Chondrocyte (in vitro differentiated cells): ENCODE data around the gene METTL27. TPM values are rescaled to one million over a fixed set of nuclear protein-coding genes. Genes with fewer than 3 reads are reported as not detected.

ENCODE experiments used
- DNase-seq: peaks from one replicate; pipeline ENCODE4 v3.0.0; 2021; ENCODE audit warnings: mixed read lengths, low spot score
- H3K27ac Mint-ChIP-seq: one replicate; pipeline ENCODE4 v1.8.0; 2021; ENCODE audit warnings: mild to moderate bottlenecking, moderate library complexity, mixed read lengths; ENCODE audit not compliant: unreplicated experiment
- H3K27me3 Mint-ChIP-seq: 2 replicates; pipeline ENCODE4 v1.8.0; 2021; ENCODE audit warnings: low read depth, mixed read lengths
- H3K36me3 Mint-ChIP-seq: 2 replicates; pipeline ENCODE4 v1.8.0; 2021; ENCODE audit warnings: low read depth, mixed read lengths
- H3K4me1 Mint-ChIP-seq: 2 replicates; pipeline ENCODE4 v1.8.0; 2021; ENCODE audit warnings: low read depth, mild to moderate bottlenecking, mixed read lengths
- H3K4me3 Mint-ChIP-seq: one replicate; pipeline ENCODE4 v1.8.0; 2021; ENCODE audit warnings: mild to moderate bottlenecking, moderate library complexity, mixed read lengths; ENCODE audit not compliant: unreplicated experiment
- H3K9me3 Mint-ChIP-seq: 2 replicates; pipeline ENCODE4 v1.8.0; 2021; ENCODE audit warnings: low read depth, mixed read lengths
- long read RNA-seq: library from polyadenylated mRNA; stranded (forward); transcript quantifications from one replicate; pipeline ENCODE4 v2.0.0, GENCODE V29; 2021
- total RNA-seq: library from RNA; stranded (reverse); gene quantifications from 3 replicates; pipeline ENCODE4 v1.2.1, GENCODE V29; 2021
- TF ChIP-seq, protein P1 (sequence below): fragments of 200-600 bp; sonication (generic); IDR thresholded peaks from 2 replicates; pipeline ENCODE4 v1.5.0; 2021; ENCODE audit warnings: antibody characterized with exemption, mild to moderate bottlenecking, moderate library complexity

Gene METTL27, protein sequence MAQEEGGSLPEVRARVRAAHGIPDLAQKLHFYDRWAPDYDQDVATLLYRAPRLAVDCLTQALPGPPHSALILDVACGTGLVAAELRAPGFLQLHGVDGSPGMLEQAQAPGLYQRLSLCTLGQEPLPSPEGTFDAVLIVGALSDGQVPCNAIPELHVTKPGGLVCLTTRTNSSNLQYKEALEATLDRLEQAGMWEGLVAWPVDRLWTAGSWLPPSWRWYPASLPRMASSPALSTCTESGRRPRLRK
- total RNA-seq: 0.51 to 1.7 TPM (median 0.99 TPM) in 3 replicates
- long read RNA-seq, partial matches to known transcripts: 0 of 1 reads
- long read RNA-seq, other reads (novel, unspliced or antisense): 1 of 1 reads

DNA sequence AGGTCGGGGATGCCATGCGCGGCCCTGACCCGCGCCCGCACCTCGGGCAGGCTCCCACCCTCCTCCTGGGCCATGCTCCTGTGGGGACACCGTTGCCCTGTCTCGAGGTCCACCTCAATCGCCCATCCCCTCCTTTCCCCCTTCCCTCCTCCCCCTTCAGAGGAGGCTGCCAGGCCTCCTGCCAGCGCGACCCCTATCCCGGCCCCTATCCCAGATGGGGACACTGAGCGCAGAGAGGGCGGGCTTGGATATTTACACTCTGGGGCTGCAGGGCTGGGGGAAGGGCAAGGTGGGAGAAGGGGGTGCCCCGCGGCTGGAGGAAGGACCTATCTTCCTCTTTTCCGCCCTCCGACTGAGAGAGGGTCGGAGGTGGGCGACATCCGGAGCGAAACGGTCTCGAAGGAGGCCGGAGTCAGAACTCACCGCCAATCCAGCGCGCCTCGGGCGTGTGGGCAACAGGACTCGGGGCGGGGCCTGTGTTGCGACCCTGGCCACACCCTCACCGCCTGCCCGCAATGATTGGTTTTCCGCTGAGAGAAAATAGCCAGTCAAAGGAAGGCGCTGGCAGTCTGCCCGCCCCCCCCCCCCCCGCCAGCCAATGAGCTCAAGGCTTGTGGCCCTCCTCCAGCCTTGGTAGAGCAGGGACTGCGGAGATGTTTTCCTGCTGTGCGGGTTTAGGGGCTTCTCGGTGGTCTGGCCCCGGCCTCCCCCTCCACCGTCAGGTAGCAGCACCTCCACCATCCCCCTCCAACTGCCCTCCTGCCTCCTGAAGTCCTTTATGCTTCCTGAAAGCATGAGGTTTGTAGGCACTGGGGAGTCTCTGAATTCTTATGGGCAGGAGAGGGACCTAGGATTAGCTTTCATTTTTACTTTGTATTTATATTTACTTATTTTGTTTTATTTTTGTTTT lies at the start of gene METTL27:
Gene METTL27, minus strand, starts transcription at position 450 of the 910 bp plus-strand sequence. Its CDS starts 376 bp downstream, at position 74.
- H3K27ac Mint-ChIP-seq: peak within 1 kb of the TSS; percentile 85
- peaks cover 6% of the 10 kb centered on the region for H3K4me1 Mint-ChIP-seq
- DNase-seq: no peak
- TF ChIP-seq, protein P1, sequence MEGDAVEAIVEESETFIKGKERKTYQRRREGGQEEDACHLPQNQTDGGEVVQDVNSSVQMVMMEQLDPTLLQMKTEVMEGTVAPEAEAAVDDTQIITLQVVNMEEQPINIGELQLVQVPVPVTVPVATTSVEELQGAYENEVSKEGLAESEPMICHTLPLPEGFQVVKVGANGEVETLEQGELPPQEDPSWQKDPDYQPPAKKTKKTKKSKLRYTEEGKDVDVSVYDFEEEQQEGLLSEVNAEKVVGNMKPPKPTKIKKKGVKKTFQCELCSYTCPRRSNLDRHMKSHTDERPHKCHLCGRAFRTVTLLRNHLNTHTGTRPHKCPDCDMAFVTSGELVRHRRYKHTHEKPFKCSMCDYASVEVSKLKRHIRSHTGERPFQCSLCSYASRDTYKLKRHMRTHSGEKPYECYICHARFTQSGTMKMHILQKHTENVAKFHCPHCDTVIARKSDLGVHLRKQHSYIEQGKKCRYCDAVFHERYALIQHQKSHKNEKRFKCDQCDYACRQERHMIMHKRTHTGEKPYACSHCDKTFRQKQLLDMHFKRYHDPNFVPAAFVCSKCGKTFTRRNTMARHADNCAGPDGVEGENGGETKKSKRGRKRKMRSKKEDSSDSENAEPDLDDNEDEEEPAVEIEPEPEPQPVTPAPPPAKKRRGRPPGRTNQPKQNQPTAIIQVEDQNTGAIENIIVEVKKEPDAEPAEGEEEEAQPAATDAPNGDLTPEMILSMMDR: no peak
- no peaks in the 10 kb centered on the region for H3K36me3 Mint-ChIP-seq
- no peaks in the 10 kb centered on the region for H3K27me3 Mint-ChIP-seq
- no peaks in the 10 kb centered on the region for H3K9me3 Mint-ChIP-seq
- peak within 1 kb of the TSS; percentile 86 for H3K4me3 Mint-ChIP-seq

DNA sequence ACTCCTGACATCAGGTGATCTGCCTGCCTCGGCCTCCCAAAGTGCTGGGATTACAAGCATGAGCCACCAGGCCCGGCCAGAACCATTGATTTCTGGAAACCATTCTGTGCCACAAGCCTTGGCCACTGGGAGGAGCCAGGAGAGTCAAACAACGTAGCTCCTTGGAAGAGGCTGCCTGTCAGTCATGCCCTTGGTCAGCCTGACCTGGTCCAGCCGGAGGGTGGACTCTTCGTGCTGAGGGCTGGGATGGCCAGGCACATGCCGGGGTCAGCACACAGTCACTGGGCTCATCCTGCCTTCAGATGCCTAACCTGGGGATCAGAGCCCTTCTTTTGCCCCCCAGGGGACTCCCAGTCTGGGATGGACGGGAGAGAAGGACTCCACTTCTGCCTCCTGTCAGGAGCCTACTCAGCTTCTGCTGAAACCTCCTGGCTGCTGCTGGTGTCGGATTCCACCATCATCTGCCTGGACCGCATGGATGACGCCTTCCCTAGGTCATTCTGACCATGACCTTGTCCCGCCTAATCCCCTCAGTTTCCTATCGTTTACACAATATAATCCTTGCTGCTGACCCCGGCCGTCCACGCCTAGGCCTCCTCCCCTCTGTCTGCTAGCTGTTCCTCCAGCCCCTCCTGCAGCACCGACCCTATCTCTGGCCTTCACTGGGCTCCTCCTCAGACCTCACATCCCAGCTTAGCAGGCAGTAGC lies 49.0 kb upstream of the METTL27 start:
- peaks cover 4% of the 10 kb centered on the region for H3K36me3 Mint-ChIP-seq
- H3K4me3 Mint-ChIP-seq: no peak overlapping the region
- peak overlapping the region; percentile 98 for H3K27ac Mint-ChIP-seq
- no peaks in the 10 kb centered on the region for H3K27me3 Mint-ChIP-seq
- peaks cover 11% of the 10 kb centered on the region for H3K9me3 Mint-ChIP-seq
- no peak for DNase-seq
- peaks cover 81% of the 10 kb centered on the region for H3K4me1 Mint-ChIP-seq
- TF ChIP-seq, protein P1: peak; percentile 65

DNA sequence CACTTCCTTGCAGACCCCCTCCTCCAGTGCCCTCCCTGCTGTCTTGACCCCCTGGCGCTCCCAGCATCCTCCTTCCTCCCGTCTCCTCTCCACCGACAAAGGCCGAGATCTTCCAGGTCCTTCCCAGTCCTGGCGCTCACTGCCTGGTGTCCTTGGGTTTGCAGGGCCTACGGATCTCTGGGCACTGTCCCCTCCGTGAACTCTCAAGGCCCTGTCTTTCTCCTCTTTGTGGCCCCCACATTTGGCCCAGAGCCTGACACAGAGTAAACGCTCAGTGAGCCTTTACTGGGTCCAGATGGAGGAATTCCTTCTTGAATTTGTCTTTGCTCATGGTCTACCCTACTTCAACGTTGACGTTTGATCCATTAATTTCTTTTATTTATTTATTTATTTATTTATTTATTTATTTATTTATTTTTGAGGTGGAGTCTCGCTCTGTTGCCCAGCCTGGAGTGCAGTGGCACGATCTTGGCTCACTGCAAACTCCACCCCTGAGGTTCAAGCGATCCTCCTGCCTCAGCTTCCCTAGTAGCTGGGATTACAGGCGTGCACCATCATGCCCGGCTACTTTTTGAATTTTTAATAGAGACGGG lies 48.3 kb upstream of the METTL27 start:
- no peak overlapping the region for H3K4me3 Mint-ChIP-seq
- peaks cover 1% of the 10 kb centered on the region for H3K36me3 Mint-ChIP-seq
- H3K4me1 Mint-ChIP-seq: peaks cover 81% of the 10 kb centered on the region
- TF ChIP-seq, protein P1: no peak
- peaks cover 6% of the 10 kb centered on the region for H3K9me3 Mint-ChIP-seq
- H3K27me3 Mint-ChIP-seq: no peaks in the 10 kb centered on the region
- peak overlapping the region; percentile 13 for H3K27ac Mint-ChIP-seq
- DNase-seq: no peak

DNA sequence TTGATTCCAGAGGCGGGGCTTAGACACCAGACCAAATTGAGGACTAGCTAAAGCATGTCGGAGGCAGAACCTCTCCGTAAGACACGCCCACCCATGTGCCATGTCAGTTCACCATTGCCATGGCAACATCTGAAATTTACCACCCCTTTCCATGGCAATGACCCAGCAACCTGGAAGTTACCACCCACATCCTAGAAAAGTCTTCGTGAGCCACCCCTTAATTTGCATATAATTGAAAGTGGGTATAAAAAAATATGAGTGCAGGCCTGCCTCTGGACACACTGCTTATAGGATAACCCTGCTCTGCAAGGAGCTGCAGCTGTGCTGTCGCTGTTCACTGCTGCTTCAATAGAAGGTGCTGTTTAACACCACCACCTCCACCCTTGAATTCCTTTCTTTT lies 46.6 kb upstream of the METTL27 start:
- peak overlapping the region; percentile 51 for H3K27ac Mint-ChIP-seq
- no peak for DNase-seq
- H3K4me1 Mint-ChIP-seq: peaks cover 74% of the 10 kb centered on the region
- H3K36me3 Mint-ChIP-seq: peaks cover 1% of the 10 kb centered on the region
- H3K27me3 Mint-ChIP-seq: no peaks in the 10 kb centered on the region
- H3K9me3 Mint-ChIP-seq: peaks cover 4% of the 10 kb centered on the region
- H3K4me3 Mint-ChIP-seq: no peak overlapping the region
- TF ChIP-seq, protein P1: no peak
